Stimulated activated CD8-positive, alpha-beta memory T cell treated with anti-CD3 and anti-CD28 coated beads, Interleukin-12 subunit alpha, Interleukin-12 subunit beta, amount 100 ng/mL, for 24 hours (primary cell): ENCODE measurements around the gene NUB1.

Experiments
- DNase-seq: peaks from one replicate; pipeline ENCODE4 v3.0.0-alpha.2; 2020; ENCODE audit errors: extremely low read depth

The NUB1 gene

DNA sequence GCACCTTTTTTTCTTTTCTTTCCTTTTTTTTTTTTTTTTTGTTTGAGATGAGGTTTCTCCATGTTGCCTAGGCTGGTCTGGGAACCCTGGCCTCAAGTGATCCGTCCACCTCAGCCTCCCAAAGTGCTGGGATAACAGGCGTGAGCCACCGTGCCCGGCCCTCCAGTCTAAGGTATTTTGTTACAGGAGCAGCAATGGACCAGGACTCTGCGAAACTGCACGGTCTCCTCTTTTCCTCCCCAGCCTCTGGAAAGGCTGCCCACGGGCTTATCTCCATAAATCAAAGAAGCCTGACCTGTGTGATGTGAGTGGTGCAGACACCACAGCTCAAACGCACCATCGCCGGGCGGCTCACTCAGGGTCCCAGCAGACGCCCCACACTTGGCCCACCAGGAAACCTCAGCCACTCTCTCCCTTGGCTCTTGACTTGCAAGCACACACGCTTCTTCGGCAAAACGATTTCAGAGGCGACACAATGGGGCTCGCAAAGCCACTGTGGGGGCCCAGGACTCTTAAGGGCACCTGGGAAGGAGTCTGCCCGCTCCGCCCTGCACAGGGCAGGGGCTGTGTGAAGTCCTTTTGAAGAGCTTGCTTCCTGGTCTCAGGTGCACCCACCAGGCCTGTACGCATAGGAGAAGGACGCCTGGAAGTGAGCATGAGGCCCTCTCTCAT is 47.6 kb downstream of the NUB1 start:
- DNase-seq: no peak

DNA sequence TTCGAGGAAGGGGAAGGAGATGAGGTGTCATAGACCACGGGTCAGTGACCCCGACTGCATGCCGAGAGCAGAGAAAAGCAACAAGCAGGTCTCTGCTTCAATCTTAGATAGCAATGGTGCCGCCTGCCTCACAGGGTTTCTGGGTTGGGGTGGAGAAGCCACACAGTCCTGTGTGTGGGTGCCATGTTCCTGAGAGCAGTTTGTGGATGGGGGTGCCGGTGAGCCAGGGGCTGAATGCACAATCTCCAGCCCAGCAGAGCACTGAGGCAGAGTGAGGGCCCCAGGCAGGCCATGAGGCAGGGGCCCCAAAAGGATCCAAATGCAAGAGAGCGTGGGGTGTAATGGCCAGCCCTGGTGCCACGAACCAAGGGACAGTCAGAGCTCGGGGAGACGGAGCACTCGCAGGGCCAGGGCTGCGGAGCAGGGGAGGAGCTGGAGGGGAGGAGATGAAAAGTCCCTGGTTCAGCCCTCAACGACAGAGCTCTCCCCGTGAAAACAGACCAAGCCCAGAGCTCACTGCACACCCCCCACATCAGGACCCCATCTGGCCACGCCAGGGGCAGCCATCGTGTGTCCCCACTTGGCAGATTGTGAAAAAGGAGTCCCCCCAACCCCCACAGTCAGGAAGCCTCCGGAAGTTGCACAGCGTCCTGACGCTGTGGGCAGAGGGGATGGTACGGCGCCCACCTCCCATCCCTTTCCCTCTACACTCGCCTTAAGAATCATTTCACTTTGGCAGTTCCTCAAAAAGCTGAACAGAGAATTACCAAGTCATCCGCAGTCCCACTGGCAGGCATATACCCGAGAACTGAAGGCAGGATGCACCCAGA is 48.4 kb downstream of the NUB1 start:
- DNase-seq: no peak

DNA sequence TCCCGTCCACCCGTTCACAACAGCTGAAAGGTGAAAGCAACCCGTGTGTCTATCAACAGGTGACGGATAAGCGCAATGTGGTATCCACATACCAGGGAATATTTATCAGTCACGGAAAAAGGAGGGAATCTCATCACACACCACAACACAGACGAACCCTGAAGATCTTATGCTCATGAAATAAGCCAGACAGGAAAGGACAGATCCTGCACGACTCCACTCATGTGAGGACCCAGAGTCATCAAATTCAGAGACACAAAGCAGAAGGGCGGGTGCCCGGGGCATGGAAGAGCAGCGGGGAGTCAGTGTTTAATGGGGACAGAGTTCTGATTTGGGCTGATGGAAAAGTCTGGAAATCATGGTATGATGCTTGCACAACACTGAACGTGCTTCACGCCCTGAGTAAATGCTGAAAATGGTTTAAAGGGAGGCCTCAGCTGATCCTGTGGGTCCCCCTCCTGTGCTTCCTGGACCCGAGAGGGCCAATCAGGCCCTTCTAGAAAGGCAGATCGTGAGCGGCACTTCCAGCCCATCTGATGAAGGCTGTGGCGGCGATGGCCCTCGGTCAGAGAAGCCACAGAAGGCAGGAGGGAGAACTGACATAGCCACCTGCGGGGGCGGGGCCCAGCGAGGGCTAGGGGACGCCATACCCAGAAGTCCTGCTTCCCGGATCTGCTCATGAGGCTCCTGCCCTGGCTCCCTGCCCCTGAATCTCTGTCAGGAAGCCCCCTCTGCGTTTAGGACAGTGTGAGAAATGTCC is 49.2 kb downstream of the NUB1 start:
- DNase-seq: no peak

DNA sequence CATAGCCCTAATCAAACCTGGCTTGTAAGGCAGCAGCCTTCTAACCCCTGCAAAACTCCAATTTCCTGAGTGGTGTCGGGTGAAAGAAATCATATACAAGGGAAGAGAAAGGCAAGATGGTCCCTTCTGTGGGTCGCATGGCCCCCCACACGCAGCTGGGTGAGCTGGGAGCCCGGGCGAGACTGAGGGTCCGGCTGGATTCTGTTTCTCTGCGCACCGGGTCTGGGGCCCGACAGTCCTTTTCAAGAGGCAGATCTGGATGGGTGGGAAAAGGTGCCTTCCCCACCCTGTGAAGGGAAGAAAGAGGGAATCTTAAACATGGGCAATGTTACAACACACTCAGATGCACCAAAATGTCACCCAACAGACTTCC is 49.7 kb downstream of the NUB1 start:
- DNase-seq: no peak

DNA sequence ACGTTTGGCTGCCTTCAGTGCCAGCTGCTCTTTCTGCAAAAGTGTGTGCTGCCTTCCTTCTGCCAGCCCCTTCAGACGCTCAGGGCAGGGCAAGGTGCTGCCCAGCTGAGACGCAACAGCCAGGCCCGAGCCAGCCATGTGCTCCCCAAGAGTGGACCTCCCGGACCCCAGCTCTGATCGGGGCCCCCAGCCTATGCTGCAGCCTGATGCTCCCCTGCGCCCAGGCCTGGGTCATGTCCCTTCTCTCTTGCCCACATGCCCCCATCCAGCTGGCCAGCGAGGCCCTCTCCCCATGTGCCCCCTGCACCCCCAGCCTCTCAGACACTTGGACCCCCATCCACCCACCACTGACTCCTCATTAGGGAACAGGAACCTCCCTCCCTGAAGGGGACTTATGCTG is 50.4 kb downstream of the NUB1 start:
- no peak for DNase-seq

DNA sequence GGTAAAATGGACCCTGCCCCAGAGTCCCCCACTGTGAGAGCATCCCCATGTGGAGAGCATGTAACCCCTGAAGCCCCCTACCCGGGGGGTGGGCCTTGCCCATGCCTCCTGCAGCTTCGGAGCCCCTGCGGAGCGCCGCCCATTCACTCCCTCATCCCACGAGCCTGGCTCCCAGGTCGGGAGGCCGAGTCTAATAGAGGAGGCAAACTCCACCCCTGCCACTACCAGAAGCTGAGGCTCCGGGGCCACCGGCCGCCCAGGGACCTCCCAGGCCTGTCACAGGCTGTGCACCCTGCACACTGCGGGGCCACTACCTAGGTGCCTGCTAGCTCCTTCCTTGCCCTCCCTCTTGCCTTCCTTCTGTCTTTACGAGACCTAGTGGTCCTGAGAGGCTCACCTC is 50.8 kb downstream of the NUB1 start:
- DNase-seq: no peak

DNA sequence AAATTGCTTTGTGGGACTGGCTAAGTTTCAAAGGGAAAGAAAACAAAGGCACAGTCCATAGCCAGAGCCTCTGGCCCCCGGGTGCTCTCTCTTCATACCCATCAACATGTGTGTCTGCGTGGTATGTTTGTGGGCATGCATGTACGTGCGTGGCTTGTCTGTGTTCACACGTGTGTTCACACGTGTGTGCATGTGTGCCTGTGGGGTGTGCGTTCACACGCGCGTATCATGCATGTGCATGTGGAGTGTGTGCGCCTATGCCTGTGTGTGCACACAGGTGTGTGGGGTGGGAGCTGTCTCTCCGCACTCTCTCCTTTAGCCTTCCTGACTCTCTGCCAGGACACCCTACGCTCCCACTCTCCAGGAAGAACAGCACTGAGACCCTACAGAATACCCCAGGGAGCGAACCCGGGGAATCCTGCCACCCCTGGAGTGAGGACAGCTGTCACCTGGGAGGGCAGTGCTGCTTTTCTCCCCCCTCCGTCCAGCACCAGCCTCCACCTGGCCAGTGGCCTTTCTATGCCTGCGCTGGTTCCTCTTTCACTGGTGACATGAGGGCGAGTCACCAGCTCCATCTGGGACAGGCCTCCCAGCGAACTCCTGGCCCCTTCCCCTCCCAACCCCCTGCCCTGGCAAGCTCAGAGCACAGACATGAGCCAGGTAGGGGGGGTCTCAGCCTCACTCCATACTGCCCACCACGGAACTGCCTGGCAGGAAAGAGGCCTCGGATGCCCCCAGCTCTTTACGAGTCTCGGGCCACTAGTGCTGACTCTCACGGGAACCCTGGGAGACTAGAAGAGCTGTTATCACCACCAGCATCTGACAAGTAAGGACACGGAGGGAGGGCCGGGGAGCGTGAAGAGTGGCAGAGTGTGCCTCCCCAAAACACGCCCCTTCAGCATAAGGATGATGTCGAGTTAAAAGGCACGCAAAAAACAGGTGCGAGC is 51.7 kb downstream of the NUB1 start:
- DNase-seq: no peak

DNA sequence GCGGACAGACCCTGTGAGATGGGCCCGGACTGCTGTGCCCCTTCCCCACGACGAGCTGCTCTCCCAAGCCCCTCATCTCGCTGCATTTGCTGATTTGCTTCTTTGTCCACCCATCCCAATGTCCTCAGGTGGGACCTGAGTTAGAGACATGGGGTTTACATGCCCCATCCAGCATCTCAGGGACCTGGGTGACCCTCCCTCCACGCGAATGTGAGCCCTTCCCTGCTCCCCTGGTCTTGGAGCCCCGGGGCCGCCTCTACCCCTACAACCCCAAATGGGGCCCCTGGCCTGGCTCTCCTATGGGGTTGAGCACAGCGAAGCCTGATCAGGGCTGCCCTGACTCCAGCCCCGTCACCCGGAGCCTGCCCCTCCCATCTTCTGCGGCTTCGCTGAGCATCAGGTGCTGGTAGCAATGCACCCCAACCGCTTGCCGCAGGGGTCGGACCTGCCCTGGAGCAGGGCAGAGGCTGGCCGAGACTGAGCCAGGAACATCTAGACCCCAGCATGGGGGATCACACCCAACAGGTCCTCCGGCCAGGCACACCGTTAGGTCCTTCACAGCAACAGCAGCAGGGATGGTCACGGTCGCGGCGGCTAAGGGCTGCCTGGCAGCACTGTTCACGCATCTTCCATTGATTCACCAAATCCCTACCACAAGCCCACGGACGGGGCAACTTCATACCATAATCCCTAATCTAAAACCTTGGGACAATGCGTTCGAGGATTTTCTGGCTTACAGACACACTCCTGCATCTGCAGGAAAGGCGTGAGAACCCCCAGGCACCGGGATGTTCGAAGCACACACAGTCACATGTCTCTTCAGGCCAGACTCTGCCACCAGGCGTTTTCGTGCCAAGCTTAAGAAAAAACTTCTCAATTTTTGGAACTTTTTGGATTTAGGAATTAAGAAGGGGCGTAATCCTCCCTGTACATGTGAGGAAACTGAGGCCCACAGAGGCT is 52.7 kb downstream of the NUB1 start:
- DNase-seq: no peak

DNA sequence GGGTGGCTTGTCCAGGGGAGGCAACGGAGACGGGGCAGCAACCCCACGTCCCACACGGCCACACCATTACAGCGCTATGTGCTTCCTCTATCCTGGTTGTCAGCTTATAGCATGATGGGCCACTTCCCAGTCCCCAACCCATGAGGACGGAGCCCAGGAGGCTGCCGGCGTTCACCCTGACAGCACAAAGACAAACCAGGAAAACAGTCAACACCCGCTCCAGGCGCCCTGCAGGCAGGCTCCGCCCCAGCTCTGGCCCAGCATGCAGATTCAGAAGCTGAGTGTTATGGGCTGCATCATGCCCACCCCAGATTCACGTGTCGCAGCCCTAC is 53.4 kb downstream of the NUB1 start:
- no peak for DNase-seq

DNA sequence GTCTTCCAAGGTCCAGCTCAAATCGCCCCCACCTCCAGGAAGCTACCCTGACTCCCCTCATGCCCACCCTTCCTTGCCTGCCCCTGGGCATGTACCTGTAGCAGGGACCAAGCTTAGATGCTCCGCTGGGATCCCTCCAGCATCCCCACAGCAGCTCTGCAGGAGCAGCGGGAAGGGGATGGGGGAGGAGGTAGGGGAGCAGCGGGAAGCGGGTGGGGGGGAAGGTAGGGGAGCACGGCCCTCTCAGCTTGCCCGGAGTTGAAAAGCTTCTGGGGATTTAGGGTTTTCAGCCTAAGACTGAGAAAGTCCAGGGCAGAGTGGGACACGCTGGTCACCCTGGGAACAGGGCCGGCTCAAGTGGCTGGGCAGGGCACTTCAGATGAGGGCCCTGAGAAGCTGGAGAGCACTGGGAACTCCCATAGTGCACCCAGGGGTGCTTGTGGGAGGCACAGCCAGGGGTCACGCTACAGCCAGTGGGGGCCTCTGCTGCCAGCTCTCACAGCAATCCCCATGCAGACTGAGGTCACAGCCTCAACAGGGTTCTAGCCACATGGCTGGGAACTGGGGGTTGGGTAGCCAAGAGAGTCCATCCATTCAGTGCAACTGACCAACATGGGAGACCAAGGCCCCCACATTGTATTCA is 54.8 kb downstream of the NUB1 start:
- DNase-seq: no peak

DNA sequence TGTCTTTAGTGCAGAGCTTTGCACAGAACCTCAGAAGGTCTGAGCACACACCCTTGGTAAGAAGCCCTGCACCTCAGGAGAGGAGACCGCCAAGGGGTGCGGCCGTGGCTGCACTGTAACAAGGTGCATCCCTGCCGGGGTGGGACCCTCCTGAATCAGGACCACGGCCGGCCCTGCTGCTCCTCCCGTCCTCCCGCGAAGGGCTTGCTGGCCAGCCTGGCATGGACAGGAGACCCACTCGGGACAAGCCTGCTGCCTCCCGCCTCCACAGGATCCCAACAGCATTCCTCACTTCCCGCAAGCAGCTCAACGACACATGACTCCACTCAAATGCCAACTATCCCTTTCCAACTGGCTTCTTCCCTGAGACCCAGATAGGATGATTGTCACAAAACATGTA is 55.4 kb downstream of the NUB1 start:
- DNase-seq: no peak

DNA sequence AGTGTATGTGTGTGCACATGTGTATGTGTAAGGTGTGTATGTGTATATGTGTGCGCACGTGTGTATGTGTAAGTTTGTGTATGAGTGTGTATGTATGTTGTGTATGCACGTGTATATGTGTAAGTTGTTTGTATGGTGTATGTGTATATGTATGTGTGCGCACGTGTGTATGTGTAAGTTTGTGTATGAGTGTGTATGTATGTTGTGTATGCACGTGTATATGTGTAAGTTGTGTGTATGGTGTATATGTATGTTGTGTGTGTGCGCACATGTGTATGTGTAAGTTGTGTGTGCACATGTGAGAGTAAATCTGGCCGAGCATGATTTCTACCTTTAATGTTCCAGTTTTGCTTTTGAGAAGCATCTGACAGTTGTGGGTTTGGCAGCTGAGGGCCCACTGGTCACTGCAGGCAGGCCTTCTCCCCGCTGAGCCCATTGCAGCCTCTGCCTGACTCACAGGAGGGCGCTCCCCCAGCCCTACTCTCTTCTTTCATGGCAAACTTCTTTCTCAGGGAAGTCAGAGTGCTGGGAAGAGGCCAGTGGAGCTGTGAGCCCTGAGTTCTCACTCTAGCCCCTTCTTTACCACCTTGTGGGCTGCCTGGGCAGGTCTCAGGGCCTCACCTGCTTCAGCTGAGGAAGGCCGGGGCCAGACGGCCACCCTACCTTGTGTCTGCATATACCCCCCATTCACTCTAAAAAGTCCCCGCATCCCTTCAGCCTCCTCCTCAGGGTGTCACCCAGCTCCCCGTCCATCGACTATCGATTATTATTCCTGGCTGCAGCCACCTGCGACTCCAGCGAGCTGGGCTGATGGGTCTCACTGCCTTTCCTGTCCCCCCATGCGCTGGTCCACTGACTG is 57.1 kb downstream of the NUB1 start:
- DNase-seq: no peak

DNA sequence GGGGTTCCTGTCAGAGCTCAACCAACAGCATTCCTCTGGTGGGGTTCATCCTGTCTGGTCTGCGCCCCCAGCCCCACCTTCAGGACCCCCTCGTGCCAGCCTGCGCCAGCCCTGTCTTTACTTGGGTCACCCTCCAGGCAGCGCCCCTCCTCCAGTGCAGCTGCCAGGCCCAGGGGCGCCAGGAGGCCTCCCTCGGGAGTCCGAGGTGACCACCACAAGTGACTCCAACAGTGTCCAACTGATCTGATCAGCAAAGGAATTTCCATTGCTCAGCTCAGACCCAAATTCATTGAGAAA is 57.6 kb downstream of the NUB1 start:
- no peak for DNase-seq

DNA sequence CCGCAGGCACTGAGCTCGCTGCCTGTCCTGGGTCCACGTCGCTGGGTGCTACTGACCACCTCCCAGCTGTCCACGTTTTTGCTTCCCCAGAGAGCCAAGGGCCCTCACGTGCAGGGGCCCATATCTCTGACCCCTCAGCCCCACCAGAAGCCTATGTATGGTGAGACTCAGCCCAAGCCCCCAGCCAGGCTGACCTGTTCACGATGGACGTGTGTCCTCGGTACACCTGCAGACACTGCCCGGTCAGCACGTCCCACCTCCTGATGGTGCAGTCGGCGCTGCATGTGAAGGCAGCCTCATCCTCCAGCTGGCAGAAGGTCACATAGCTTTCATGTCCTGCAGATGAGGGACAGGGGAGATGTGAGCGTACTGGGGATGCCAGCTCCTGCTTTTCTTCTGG is 58.3 kb downstream of the NUB1 start:
- DNase-seq: no peak

DNA sequence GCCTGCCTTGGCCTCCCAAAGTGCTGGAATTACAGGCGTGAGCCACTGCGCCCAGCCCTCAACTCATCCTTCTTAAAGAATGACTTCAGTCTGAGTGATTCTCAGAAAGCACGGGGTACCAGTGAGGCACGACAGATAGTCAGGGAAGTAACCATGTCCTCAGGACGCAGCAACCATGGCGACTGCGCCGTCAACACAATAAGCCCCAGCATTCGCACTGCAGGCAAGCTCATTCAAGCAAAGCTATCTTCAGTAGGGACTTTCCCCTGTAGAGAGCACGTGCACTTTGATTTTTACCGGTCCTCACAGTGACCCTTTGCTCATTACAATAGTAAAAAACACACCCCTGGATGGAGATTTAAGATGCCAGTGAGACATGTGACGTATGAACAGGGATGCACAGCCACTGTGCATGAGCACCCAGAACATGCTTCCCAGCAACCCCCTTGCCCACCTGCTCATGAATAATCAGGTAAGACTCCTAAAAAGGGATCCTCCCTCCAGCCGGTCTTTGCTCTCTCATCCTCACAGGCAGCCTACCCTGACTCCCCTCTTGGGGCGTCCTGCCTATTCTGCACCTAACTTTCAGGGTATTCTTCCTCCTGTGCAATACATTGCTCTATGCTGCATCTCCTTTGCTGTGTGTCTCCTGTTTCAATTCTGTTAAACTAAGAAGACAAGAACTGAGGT is 59.2 kb downstream of the NUB1 start:
- DNase-seq: no peak

DNA sequence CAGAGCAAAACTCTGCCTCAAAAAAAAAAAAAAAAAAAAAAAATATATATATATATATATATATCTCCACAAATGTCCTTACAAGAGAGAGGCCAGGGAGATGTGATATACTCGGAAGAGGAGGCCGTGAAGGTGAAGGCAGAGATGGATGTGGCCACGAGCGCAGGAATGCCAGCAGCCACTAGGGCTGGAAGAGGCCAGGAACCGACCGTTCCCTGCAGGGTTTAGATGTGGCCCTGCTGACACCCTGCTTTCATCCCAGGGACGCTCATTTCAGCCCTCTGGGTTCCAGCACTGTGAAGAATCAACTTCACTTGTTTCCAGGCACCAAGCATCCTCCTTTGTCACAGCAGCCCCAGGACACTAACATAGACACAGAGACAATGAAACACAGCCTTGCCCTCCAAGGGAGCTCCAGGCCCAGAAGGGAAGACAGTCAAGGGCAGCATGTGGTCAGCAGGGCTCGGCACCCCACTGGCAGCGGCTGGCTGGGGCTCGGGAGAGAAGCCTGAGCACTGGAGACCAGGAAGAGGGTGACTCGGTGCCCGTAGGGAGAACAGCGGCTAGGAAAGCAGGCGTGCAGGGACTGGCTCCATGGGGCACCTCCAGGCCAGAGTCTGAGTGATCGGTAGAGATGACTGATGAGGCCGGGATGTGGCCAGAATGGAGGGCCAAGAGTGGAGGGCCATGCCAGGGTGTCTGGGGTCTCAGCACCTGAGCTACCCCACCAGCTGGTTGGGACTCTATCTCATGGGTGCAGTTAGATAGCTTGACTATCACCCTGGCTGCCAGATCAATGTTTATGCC is 60.6 kb downstream of the NUB1 start:
- no peak for DNase-seq

DNA sequence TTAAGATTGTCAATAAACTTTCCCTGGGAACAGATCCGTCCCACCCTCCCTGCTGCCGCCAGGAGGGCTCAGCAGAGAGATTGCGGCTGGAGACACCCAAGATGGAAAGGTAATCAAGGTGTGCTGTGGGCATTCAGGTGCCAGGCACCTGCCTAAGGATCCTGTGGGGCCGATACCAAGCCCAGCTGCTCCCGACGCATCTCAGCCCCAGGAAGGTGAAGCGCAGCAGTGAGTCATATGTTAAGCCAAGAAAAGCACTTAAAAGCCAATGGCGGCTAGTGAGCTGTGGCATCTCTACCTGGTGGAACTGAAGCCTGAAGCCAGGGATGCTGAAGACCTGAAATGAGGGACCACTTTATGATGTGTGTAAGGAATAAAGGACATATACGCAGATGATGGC is 62.2 kb downstream of the NUB1 start:
- DNase-seq: no peak
